Measurements from ENCODE around the gene PDE7B. TPM values are rescaled to one million over a fixed set of nuclear protein-coding genes. Genes with fewer than 3 reads are reported as not detected.

PDE7B gene
- total and polyA plus RNA-seq, 4 donors, result 0.75 to 5.2 (median 1.3) TPM

GRCh38 chr6:135880066-135880972, 28.8 kb downstream of the PDE7B start:
- WGBS, result 55% methylated on average over 7 of the region's 7 CpGs
- Histone ChIP-seq H3K27me3 (ENCODE audit: control insufficient read depth in 4 of 4, insufficient read depth in 4 of 4, low read length in 3 of 4) (no peaks in the 10 kb centered on the region), H3K4me1 (ENCODE audit: control insufficient read depth in 4 of 4, insufficient read depth in 4 of 4, low read length in 3 of 4) (peaks cover 0 to 4% (median 1%) of the 10 kb centered on the region in 4 donors), H3K9ac (ENCODE audit: low read depth in 1 of 2, low read length in 2 of 2) (peak overlapping the region in 1 of 2 donors; percentile 72), H3K9me3 (ENCODE audit: control insufficient read depth in 4 of 4, low read length in 3 of 4) (no peaks in the 10 kb centered on the region), H3K27ac (ENCODE audit: low read depth in 1 of 2, low read length in 2 of 2) (peak overlapping the region; percentile 27 to 62), H3K36me3 (ENCODE audit: control insufficient read depth in 4 of 4, insufficient read depth in 3 of 4, low read depth in 1 of 4, low read length in 3 of 4) (no peaks in the 10 kb centered on the region), H3K4me3 (ENCODE audit: low read depth in 1 of 3, low read length in 3 of 3) (peak overlapping the region; percentile 24 to 30 (median 29))
- TF ChIP-seq FOXA1 (IDR thresholded peaks at IDR 0.05) (no peak), REST (IDR thresholded peaks at IDR 0.05) (no peak), YY1 (IDR thresholded peaks at IDR 0.05) (peak; percentile 21), RAD21 (IDR thresholded peaks at IDR 0.05) (no peak), NR2F2 (IDR thresholded peaks at IDR 0.05) (no peak), SP1 (IDR thresholded peaks at IDR 0.05) (no peak), MAX (IDR thresholded peaks at IDR 0.05) (no peak), RXRA (IDR thresholded peaks at IDR 0.05) (no peak), TAF1 (conservative IDR thresholded peaks at IDR 0.05) (no peak)
- TF ChIP-seq, protein P1, sequence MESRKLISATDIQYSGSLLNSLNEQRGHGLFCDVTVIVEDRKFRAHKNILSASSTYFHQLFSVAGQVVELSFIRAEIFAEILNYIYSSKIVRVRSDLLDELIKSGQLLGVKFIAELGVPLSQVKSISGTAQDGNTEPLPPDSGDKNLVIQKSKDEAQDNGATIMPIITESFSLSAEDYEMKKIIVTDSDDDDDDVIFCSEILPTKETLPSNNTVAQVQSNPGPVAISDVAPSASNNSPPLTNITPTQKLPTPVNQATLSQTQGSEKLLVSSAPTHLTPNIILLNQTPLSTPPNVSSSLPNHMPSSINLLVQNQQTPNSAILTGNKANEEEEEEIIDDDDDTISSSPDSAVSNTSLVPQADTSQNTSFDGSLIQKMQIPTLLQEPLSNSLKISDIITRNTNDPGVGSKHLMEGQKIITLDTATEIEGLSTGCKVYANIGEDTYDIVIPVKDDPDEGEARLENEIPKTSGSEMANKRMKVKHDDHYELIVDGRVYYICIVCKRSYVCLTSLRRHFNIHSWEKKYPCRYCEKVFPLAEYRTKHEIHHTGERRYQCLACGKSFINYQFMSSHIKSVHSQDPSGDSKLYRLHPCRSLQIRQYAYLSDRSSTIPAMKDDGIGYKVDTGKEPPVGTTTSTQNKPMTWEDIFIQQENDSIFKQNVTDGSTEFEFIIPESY (IDR thresholded peaks at IDR 0.05), result peak; percentile 10
- no peak for DNase-seq (ENCODE audit: low spot score)

DNA sequence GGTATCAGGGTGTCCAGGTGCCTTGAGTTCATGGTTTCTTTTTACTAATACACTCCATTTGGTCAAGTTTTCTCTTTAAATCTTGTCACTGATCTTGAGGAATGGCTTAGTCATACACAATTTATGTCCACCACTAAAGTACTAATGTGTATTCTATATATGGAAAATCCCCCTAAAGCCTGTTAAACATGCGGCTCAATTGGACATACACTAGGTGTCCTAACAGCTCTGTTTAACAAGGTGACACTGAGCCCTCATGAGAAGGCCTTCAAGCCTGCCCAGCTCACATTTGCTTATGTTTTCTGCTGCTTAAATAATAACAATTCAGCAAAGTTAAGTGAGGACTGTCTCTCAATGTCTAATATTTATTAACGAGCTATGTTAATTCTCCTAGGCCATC, 31.5 kb downstream of the PDE7B start:
- no peaks in the 10 kb centered on the region for H3K36me3 ChIP-seq (ENCODE audit: control insufficient read depth in 4 of 4, insufficient read depth in 3 of 4, low read depth in 1 of 4, low read length in 3 of 4)
- no peaks in the 10 kb centered on the region for H3K9me3 ChIP-seq (ENCODE audit: control insufficient read depth in 4 of 4, low read length in 3 of 4)
- DNase-seq (ENCODE audit: low spot score), result no peak
- H3K4me3 ChIP-seq (ENCODE audit: low read depth in 1 of 3, low read length in 3 of 3), result no peak overlapping the region
- H3K27me3 ChIP-seq (ENCODE audit: control insufficient read depth in 4 of 4, insufficient read depth in 4 of 4, low read length in 3 of 4), result no peaks in the 10 kb centered on the region
- H3K4me1 ChIP-seq (ENCODE audit: control insufficient read depth in 4 of 4, insufficient read depth in 4 of 4, low read length in 3 of 4), result peaks cover 0 to 4% (median 1%) of the 10 kb centered on the region in 4 donors
- TF ChIP-seq NR2F2 (IDR thresholded peaks at IDR 0.05) (no peak), HNF4G (IDR thresholded peaks at IDR 0.05) (no peak), ATF3 (IDR thresholded peaks at IDR 0.05) (no peak), SP1 (IDR thresholded peaks at IDR 0.05) (no peak), RAD21 (IDR thresholded peaks at IDR 0.05) (no peak), YY1 (IDR thresholded peaks at IDR 0.05) (no peak), HNF4A (conservative IDR thresholded peaks at IDR 0.05) (no peak), MAX (IDR thresholded peaks at IDR 0.05) (no peak), TAF1 (conservative IDR thresholded peaks at IDR 0.05) (no peak), JUND (IDR thresholded peaks at IDR 0.05) (no peak), REST (IDR thresholded peaks at IDR 0.05) (no peak)
- TF ChIP-seq, protein P2, sequence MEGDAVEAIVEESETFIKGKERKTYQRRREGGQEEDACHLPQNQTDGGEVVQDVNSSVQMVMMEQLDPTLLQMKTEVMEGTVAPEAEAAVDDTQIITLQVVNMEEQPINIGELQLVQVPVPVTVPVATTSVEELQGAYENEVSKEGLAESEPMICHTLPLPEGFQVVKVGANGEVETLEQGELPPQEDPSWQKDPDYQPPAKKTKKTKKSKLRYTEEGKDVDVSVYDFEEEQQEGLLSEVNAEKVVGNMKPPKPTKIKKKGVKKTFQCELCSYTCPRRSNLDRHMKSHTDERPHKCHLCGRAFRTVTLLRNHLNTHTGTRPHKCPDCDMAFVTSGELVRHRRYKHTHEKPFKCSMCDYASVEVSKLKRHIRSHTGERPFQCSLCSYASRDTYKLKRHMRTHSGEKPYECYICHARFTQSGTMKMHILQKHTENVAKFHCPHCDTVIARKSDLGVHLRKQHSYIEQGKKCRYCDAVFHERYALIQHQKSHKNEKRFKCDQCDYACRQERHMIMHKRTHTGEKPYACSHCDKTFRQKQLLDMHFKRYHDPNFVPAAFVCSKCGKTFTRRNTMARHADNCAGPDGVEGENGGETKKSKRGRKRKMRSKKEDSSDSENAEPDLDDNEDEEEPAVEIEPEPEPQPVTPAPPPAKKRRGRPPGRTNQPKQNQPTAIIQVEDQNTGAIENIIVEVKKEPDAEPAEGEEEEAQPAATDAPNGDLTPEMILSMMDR (IDR thresholded peaks at IDR 0.05; ENCODE audit: low read depth, low read length, missing input control), result no peak
- TF ChIP-seq, protein P1 (IDR thresholded peaks at IDR 0.05), result no peak
- H3K9ac ChIP-seq (ENCODE audit: low read depth in 1 of 2, low read length in 2 of 2), result no peak overlapping the region
- WGBS, result 95% methylated on average over 2 of the region's 2 CpGs
- no peak overlapping the region for H3K27ac ChIP-seq (ENCODE audit: low read depth in 1 of 2, low read length in 2 of 2)
